GM18517 (cell line): ENCODE measurements around the gene FGD2.

Experiments used
- ATAC-seq: cut with Tn5 transposase; IDR thresholded peaks from one replicate; pipeline ENCODE4 v1.9.1; 2021; ENCODE audit warnings: mild to moderate bottlenecking, moderate library complexity; ENCODE audit not compliant: unreplicated experiment

Gene FGD2

DNA sequence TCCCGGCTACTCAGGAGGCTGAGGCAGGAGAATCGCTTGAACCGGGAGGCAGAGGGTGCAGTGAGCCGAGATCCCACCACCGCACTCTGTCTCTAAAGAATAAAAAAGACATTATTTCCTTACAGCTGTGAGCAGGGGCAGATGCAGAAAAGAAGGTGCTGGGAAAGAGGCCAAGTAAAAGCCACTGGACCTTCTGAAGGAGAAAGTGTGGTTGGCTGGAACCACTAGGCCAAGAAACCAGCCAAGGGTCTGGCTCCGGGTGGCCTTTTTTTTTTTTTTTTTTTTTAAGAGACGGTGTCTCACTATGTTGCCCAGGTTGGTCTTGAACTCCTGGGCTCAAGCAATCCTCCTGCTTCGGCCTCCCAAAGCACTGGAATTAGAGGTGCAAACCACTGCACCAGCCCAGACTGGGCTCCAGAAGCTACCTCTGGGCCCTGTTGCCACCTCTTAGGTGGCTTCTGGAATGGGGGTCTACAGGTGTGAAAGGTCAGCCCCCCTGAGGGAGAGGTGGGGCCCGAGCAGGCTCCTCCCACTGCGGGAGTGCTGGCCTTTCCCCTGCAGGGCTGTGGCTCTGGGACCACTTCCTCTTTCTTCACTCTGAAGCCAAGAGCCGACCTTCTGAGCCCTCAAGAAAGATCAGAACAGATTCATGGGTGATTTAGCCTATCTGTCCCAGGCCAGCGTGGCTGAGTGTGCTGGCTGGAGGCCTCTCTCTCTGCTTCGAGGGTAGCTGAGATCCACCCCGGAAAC lies at the start of gene FGD2:
Gene FGD2 (plus strand): TSS at position 595 of the 750 bp plus-strand sequence. CDS start 163 bp downstream, outside the sequence.
- peak; percentile 64 for ATAC-seq

- no peak for ATAC-seq
Measured at GRCh38 chr6:36955671-36956445, 49.6 kb upstream of the FGD2 start.

GRCh38 chr6:36956446-36956820 lies 49.0 kb upstream of the FGD2 start:
- ATAC-seq: no peak

- ATAC-seq: no peak
Measured at GRCh38 chr6:36957773-36958271, 47.6 kb upstream of the FGD2 start.

- no peak for ATAC-seq
Measured at GRCh38 chr6:36958775-36959554, 46.5 kb upstream of the FGD2 start.

DNA sequence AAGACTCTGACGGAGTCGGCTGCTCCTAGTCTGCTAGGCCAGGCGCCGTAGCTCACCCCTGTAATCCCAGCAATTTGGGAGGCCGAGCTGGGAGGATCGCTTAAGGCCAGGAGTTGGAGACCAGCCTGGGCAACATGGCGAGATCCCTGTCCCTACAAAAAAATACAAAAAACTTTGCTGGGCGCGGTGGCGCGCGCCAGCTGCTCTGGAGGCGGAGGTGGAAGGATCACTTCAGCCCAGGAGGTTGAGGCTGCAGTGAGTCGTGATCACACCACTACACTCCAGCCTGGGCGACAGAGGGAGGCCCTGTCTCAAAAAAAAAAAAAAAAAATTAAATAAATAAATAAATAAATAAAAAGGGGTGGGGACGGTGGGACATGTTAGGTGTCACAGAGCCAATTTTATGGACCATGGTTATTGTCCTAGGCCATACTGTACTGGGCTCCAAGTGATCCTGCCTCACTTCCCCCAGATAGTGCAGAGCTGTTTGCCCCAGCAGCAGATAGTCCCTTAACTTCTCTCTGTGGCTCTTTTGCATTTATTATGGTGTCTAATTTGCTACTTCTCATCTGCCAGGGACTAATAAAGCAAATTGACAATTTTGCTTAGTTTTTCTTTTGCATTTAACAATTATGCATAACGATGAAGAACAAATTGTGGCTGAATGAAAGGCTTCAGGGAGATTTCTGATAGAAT lies 45.8 kb upstream of the FGD2 start:
- no peak for ATAC-seq

GRCh38 chr6:36961441-36962435 lies 43.7 kb upstream of the FGD2 start:
- no peak for ATAC-seq

DNA sequence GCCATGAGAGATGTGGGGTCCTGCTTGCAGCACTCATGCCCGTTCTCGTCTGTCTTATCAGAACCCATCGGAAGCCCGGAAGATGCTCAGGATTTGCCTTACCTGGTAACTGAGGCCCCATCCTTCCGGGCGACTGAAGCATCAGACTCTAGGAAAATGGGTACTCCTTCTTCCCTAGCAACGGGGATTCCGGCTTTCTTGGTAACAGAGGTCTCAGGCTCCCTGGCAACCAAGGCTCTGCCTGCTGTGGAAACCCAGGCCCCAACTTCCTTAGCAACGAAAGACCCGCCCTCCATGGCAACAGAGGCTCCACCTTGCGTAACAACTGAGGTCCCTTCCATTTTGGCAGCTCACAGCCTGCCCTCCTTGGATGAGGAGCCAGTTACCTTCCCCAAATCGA lies 42.6 kb upstream of the FGD2 start:
- ATAC-seq: no peak

DNA sequence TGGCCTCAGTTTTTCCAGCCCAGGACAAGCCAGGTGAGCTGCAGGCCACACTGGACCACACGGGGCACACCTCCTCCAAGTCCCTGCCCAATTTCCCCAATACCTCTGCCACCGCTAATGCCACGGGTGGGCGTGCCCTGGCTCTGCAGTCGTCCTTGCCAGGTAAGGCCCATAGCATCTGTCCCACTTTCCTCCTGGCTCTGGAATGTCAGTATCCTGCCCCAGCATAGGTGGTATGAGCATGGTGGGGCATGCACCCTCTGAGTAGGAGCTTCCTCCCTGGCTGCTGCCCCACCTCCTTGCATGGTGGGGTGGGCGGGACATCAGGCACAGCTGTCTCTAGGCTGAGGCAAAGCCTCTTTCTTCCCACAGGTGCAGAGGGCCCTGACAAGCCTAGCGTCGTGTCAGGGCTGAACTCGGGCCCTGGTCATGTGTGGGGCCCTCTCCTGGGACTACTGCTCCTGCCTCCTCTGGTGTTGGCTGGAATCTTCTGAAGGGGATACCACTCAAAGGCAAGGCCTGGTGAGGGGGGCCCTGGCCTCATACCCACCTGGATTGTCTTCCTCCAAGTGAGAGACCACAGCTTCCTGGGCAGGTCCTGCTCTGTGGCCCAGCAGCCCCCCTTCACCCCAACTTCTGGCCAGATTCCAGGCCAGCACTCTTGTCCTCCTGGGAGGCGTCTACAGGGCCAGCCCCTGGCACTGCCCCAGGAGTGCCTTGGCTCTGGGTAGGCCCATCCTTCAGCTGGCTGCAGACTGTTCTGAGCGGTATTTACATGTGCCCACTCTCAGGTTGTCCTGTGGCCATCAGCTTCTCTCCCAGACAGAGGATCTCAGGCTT lies 41.8 kb upstream of the FGD2 start:
- no peak for ATAC-seq

DNA sequence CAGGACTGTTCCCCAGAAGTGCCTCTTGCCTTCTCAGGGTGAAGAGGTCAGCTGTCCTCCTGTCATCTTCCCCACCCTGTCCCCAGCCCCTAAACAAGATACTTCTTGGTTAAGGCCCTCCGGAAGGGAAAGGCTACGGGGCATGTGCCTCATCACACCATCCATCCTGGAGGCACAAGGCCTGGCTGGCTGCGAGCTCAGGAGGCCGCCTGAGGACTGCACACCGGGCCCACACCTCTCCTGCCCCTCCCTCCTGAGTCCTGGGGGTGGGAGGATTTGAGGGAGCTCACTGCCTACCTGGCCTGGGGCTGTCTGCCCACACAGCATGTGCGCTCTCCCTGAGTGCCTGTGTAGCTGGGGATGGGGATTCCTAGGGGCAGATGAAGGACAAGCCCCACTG lies 41.1 kb upstream of the FGD2 start:
- ATAC-seq: no peak

DNA sequence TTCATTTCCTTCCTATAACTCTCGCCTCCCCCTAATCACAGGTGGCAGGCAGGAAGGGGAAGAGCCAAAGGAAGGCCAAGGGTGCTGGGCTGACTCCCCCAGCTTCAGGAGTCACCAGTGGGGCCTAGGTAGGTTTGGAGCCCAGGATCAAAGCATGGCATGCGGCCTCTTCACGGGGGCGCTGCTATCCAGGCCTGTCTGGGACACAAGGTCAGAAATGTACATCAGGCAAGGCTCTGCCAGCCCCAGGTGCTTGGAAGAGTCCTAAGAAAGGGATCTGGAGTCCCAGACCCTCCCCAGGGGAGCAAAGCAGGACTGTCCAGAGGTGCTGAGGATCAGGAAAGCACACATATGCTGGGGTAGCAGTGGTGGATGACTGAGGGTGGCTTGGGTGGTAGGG lies 40.5 kb upstream of the FGD2 start:
- no peak for ATAC-seq

DNA sequence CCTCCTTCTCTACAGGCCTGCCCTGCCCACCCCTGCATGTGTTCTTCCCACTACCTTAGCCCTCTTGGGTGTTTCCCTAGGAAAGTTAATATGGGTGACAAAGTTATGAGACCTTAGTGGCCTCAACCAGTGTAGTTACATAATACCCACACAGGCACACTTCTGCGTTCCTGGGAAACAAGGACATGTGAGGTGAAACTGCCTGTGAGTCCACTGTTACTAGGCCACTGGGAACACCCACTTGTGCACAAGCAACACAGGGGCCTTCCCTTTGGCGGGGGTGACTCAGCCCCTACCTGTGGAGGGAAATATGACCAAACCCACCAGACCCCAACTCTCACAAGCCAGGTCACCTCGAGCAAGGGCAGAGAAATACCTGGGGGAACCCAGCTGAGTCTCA lies 38.2 kb upstream of the FGD2 start:
- ATAC-seq: no peak

GRCh38 chr6:36967757-36968156 lies 37.7 kb upstream of the FGD2 start:
- no peak for ATAC-seq

DNA sequence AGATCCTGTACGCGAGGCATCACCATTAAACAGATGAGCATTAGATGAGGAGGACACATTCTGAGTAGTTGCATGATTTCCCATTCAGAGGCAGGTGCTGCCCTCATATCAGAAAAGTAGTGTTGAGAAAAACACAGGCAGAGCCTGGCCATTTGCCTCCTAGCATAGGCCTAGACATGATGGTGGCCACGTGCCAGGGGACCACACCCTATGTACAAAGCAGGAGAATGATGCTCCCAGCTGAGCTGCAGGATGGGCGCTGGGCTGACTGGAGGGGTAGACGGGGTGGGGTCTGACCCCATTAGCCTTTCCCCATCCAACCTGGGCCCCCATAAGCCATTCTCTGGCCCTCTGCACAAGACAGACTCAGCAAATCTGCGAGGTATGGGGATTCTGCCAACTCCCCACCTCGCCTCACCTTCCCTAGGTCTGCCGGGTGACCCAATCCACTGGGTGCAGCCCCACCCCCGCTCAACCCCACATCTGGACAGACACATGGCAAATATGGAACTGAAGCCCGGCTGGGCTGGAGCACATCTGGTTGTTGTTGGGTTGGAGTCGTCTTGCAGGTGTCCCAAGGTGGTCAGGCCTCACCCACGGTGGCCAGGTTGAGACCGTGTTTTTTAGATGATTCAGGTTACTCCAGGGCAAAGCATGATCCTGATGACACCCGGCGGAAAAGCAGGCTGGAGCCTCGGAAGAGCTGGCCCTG lies 37.0 kb upstream of the FGD2 start:
- no peak for ATAC-seq

DNA sequence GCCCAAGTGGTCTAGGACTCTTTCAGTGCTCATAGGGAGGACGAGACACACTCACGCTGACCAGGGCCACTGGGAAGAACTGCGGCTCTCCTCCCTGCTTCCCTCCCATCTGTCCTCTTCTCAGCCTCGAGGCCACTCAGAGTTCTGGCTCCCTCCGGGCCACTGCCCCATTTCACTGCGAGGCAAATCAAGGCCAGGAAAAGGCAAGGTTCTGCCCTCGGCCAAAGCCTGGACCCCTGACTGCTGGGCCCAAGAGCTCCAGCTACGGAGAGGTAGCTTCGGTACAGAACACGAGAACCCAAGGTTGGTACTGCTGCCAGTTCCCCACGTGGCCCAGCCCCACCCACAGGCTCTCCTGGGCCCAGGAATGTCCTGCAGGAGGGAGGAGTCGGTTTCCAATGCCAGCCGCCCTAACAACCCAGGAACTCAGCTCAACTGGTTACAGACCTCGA lies 36.2 kb upstream of the FGD2 start:
- no peak for ATAC-seq

- no peak for ATAC-seq
Measured at GRCh38 chr6:36969988-36970891, 35.2 kb upstream of the FGD2 start.
